Brain microvascular endothelial cell (primary cell): ENCODE measurements around the gene CDK14.
A peak's percentile ranks its signal among the peaks of the same experiment; 100 is the strongest.

Source experiments
- DNase-seq: peaks from one replicate; pipeline ENCODE4 v3.0.0-alpha.2; 2020
- H3K27ac ChIP-seq: fragments of 250-450 bp; sonication (Bioruptor Pico); 2 replicates; pipeline ENCODE4 v1.5.1; 2020; ENCODE audit warnings: mild to moderate bottlenecking, moderate library complexity
- H3K27me3 ChIP-seq: fragments of 250-450 bp; sonication (Bioruptor Pico); replicated peaks from 2 replicates; pipeline ENCODE4 v1.5.1; 2020; ENCODE audit warnings: mild to moderate bottlenecking
- H3K36me3 ChIP-seq: fragments of 250-450 bp; sonication (Bioruptor Pico); replicated peaks from 2 replicates; pipeline ENCODE4 v1.5.1; 2020; ENCODE audit warnings: mild to moderate bottlenecking
- H3K4me3 ChIP-seq: 2 replicates; pipeline ENCODE4 v1.5.1; 2011; ENCODE audit warnings: low read depth, mild to moderate bottlenecking, control low read depth, low read length, moderate library complexity
- CTCF ChIP-seq: IDR thresholded peaks from 2 replicates; pipeline ENCODE4 v1.5.1; 2011; ENCODE audit warnings: low read depth, mild to moderate bottlenecking, moderate library complexity, low read length, control low read depth, inconsistent platforms; ENCODE audit errors: missing control alignments
- in situ Hi-C: cut with HindIII; loops from 2 replicates; pipeline ENCODE4 v1.10.0; 2017; ENCODE audit warnings: low sequenced_read_pairs, low pct_ligation_motif_present

The CDK14 gene

DNA sequence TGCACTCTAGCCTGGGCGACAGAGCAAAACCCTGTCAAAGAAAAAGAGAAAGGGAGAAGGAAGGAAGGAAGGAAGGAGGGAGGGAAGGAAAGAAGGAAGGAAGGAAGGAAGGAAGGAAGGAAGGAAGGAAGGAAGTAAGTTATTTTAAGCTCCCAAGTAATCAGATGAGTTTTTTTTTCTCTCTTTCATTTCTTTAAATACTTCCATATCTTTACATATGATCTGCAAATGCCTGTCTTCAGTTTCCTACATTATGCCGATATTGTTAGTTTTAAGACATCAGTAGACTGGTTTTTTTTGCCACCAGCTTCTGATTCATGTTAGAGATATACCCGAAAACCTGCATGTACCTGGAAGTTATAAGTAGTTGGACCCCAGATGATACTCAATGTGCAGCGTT lies 495.5 kb downstream of the CDK14 start:
- in situ Hi-C loops: loop anchor here (25.0 kb wide), 1 partner anchor 696 kb away; no protein-coding TSS in a partner anchor
- H3K36me3 ChIP-seq: no peaks in the 10 kb centered on the region
- no peak for TF ChIP-seq CTCF
- no peaks in the 10 kb centered on the region for H3K27me3 ChIP-seq
- DNase-seq: no peak
- H3K4me3 ChIP-seq: no peak overlapping the region
- no peak overlapping the region for H3K27ac ChIP-seq

DNA sequence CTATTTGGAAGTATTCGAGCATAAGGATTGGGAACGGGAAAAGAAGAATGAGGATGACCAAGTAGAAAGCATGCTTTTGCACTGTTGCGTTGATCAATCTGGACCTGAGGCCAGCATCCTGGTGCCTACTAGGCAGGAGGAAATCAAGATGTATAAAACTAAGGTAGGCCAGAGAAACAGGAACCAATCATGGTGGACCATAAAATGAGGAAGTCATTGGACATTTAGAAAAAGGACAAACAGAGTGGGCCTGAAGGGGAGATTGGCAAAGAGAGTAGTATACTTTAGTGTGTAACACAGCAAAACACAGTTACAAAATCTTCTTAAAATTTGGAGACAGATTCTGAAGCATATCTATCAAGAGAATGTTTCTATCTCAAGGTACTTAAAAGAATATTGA lies 497.1 kb downstream of the CDK14 start:
- Histone ChIP-seq H3K27ac (no peak overlapping the region), H3K4me3 (no peak overlapping the region), H3K27me3 (no peaks in the 10 kb centered on the region), H3K36me3 (no peaks in the 10 kb centered on the region)
- in situ Hi-C loops: loop anchor here (25.0 kb wide), 1 partner anchor 694 kb away; no protein-coding TSS in a partner anchor
- DNase-seq: no peak
- no peak for TF ChIP-seq CTCF

DNA sequence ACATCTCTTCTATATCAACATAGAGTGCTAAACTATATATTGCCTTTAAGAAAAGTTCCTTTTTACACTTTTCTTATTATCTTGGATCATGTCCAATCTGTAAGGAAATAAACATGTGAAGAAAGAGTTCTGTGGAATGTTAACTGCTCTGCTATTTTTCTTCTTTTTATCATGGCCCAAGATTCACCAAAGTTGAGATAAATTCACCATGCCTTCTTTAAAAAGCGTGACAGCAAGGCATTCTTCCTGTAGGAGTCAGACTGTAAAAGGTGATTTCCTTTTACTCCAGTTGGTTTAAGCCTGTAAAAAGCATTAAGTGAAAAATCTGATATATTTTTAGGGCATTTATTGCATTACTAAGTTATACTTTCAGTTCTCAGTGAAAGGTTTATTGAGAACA lies 502.4 kb downstream of the CDK14 start:
- TF ChIP-seq CTCF: no peak
- DNase-seq: peak; percentile 13
- in situ Hi-C loops: loop anchor here (25.0 kb wide), 1 partner anchor 689 kb away; no protein-coding TSS in a partner anchor
- Histone ChIP-seq H3K27ac (no peak overlapping the region), H3K4me3 (no peak overlapping the region), H3K36me3 (no peaks in the 10 kb centered on the region), H3K27me3 (no peaks in the 10 kb centered on the region)

GRCh38 chr7:91103363-91103762 lies 507.2 kb downstream of the CDK14 start:
- no peak for DNase-seq
- H3K4me3 ChIP-seq: no peak overlapping the region
- TF ChIP-seq CTCF: no peak
- in situ Hi-C loops: no loop called here
- H3K36me3 ChIP-seq: no peaks in the 10 kb centered on the region
- no peak overlapping the region for H3K27ac ChIP-seq
- H3K27me3 ChIP-seq: no peaks in the 10 kb centered on the region

DNA sequence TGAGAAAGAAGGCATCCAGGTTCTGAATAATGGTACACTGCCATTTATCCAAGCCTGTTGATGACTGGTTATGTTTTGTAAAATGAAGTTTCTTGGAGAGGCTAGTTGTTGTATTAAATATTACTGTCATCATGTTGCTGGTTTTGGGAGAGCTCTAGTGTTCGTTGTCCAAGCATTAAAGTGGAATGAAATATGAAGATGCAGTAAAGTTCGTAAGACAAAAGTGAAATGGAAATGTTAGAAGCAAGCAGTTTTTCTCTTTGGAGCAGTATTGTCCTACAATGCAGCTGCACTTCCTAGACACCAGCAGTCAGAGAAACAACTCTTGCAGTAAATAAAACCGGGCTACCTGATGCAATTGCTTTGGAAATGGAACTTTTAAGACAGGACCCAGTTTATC lies 511.3 kb downstream of the CDK14 start:
- no peak overlapping the region for H3K4me3 ChIP-seq
- H3K27ac ChIP-seq: no peak overlapping the region
- DNase-seq: no peak
- H3K36me3 ChIP-seq: no peaks in the 10 kb centered on the region
- no peak for TF ChIP-seq CTCF
- H3K27me3 ChIP-seq: no peaks in the 10 kb centered on the region
- in situ Hi-C loops: no loop called here

DNA sequence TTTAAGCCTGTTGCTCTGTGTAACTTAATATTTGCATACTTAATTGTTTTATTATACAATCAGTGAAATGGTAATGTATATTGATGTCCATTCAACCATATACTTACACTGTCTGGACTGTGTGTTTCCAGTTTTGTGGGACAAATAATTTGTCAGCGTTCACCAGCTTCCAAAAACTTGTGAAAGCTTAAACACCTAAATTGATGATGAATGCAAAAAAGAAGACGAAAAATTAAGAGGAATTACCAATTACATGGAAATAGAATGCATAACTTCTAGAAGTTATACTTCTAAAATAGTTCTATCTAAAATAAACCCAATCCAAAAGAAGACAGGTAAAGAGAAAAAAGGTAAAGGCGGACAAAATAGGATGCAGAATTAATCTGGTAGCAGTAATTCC lies 513.1 kb downstream of the CDK14 start:
- H3K36me3 ChIP-seq: no peaks in the 10 kb centered on the region

More for the DNA sequence above, 513.1 kb downstream of the CDK14 start:
- DNase-seq: no peak
- TF ChIP-seq CTCF: no peak
- Histone ChIP-seq H3K4me3 (no peak overlapping the region), H3K27ac (no peak overlapping the region), H3K27me3 (no peaks in the 10 kb centered on the region)
- in situ Hi-C loops: no loop called here
